Stimulated activated CD4-positive, alpha-beta T cell treated with anti-CD3 and anti-CD28 coated beads, Interleukin-2, amount 100 ng/mL, for 48 hours (primary cell): ENCODE data around the gene DMBX1.

Experiments used
- DNase-seq, 2 donors: peaks; one replicate each; pipeline ENCODE4 v3.0.0-alpha.2; 2020

The DMBX1 gene

GRCh38 chr1:46461017-46461808 is 28.4 kb upstream of the DMBX1 start:
- no peak for DNase-seq

- no peak for DNase-seq
Observed at GRCh38 chr1:46461809-46462448, 27.7 kb upstream of the DMBX1 start.

GRCh38 chr1:46464013-46464548 is 25.6 kb upstream of the DMBX1 start:
- DNase-seq, result no peak

GRCh38 chr1:46464915-46465314 is 24.7 kb upstream of the DMBX1 start:
- DNase-seq, result no peak

GRCh38 chr1:46465981-46466476 is 23.6 kb upstream of the DMBX1 start:
- no peak for DNase-seq

GRCh38 chr1:46466477-46467182 is 23.0 kb upstream of the DMBX1 start:
- DNase-seq, result peak in 1 of 2 donors; percentile 18

- DNase-seq, result no peak
Observed at GRCh38 chr1:46467183-46467504, 22.5 kb upstream of the DMBX1 start.

- DNase-seq, result no peak
Observed at GRCh38 chr1:46469881-46470280, 19.8 kb upstream of the DMBX1 start.

- DNase-seq, result no peak
Observed at GRCh38 chr1:46471848-46472492, 17.7 kb upstream of the DMBX1 start.

GRCh38 chr1:46472498-46473181 is 17.0 kb upstream of the DMBX1 start:
- no peak for DNase-seq

GRCh38 chr1:46473991-46474390 is 15.6 kb upstream of the DMBX1 start:
- DNase-seq, result no peak

- DNase-seq, result no peak
Observed at GRCh38 chr1:46474570-46474969, 15.1 kb upstream of the DMBX1 start.

GRCh38 chr1:46476673-46477072 is 13.0 kb upstream of the DMBX1 start:
- no peak for DNase-seq

- DNase-seq, result peak; percentile 78
Observed at GRCh38 chr1:46477153-46477929, 12.3 kb upstream of the DMBX1 start.

GRCh38 chr1:46478721-46479485 is 10.7 kb upstream of the DMBX1 start:
- no peak for DNase-seq

GRCh38 chr1:46479744-46480350 is 9.8 kb upstream of the DMBX1 start:
- DNase-seq, result no peak

GRCh38 chr1:46480959-46481646 is 8.5 kb upstream of the DMBX1 start:
- no peak for DNase-seq

GRCh38 chr1:46481961-46482360 is 7.7 kb upstream of the DMBX1 start:
- no peak for DNase-seq

GRCh38 chr1:46483589-46483988 is 6.0 kb upstream of the DMBX1 start:
- no peak for DNase-seq
